ENCODE data around the gene EME2. TPM values are rescaled to one million over a fixed set of nuclear protein-coding genes. Genes with fewer than 3 reads are reported as not detected.

The EME2 gene
- total RNA-seq, 1 donor from 2014 or later = 23.3 TPM

GRCh38 chr16:1820096-1820945 is 47.7 kb downstream of the EME2 start:
- Histone ChIP-seq H3K27me3 (ENCODE audit: insufficient read depth, low read length) (no peaks in the 10 kb centered on the region), H2AFZ (ENCODE audit: low read depth, low read length) (no peak overlapping the region), H3K4me1 (ENCODE audit: insufficient read depth, low read length) (no peaks in the 10 kb centered on the region), H3K9me3 (ENCODE audit: insufficient read depth, low read depth, low read length) (no peaks in the 10 kb centered on the region), H4K20me1 (ENCODE audit: insufficient read depth, low read length) (peaks cover 11% of the 10 kb centered on the region), H3K9ac (ENCODE audit: low read length) (no peak overlapping the region), H3K4me2 (ENCODE audit: low read length) (no peak overlapping the region), H3K4me3 (ENCODE audit: insufficient read depth, low read depth, low read length) (no peak overlapping the region), H3K36me3 (ENCODE audit: insufficient read depth, low read length) (no peaks in the 10 kb centered on the region), H3K27ac (ENCODE audit: low read depth, low read length) (no peak overlapping the region), H3K79me2 (ENCODE audit: insufficient read depth, low read length) (peaks cover 3% of the 10 kb centered on the region)
- FAIRE-seq (no peak), DNase-seq (ENCODE audit: low read depth) (no peak)
- Mint-ChIP-seq H3K27ac (ENCODE audit: unreplicated experiment) (no peak overlapping the region), H3K4me3 (ENCODE audit: unreplicated experiment) (no peak overlapping the region), H3K36me3 (ENCODE audit: low read depth, unreplicated experiment) (peaks cover 6% of the 10 kb centered on the region), H3K9me3 (ENCODE audit: unreplicated experiment) (no peaks in the 10 kb centered on the region), H3K27me3 (ENCODE audit: low read depth, unreplicated experiment) (no peaks in the 10 kb centered on the region), H3K4me1 (ENCODE audit: low read depth, unreplicated experiment) (no peaks in the 10 kb centered on the region)
- TF ChIP-seq EZH2 (IDR thresholded peaks at IDR 0.05; ENCODE audit: insufficient read depth, low read length) = no peak
- TF ChIP-seq, protein P1, sequence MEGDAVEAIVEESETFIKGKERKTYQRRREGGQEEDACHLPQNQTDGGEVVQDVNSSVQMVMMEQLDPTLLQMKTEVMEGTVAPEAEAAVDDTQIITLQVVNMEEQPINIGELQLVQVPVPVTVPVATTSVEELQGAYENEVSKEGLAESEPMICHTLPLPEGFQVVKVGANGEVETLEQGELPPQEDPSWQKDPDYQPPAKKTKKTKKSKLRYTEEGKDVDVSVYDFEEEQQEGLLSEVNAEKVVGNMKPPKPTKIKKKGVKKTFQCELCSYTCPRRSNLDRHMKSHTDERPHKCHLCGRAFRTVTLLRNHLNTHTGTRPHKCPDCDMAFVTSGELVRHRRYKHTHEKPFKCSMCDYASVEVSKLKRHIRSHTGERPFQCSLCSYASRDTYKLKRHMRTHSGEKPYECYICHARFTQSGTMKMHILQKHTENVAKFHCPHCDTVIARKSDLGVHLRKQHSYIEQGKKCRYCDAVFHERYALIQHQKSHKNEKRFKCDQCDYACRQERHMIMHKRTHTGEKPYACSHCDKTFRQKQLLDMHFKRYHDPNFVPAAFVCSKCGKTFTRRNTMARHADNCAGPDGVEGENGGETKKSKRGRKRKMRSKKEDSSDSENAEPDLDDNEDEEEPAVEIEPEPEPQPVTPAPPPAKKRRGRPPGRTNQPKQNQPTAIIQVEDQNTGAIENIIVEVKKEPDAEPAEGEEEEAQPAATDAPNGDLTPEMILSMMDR (IDR thresholded peaks at IDR 0.05; ENCODE audit: insufficient read depth, low read depth, low read length) = no peak

GRCh38 chr16:1820946-1821290 is 48.3 kb downstream of the EME2 start:
- H3K27me3 Mint-ChIP-seq (ENCODE audit: low read depth, unreplicated experiment) = no peaks in the 10 kb centered on the region
- no peak for TF ChIP-seq EZH2 (IDR thresholded peaks at IDR 0.05; ENCODE audit: insufficient read depth, low read length)
- TF ChIP-seq, protein P1 (IDR thresholded peaks at IDR 0.05; ENCODE audit: insufficient read depth, low read depth, low read length) = no peak
- H3K4me3 ChIP-seq (ENCODE audit: insufficient read depth, low read depth, low read length) = no peak overlapping the region
- H3K79me2 ChIP-seq (ENCODE audit: insufficient read depth, low read length) = peaks cover 6% of the 10 kb centered on the region
- DNase-seq (ENCODE audit: low read depth) (no peak), FAIRE-seq (no peak)
- no peaks in the 10 kb centered on the region for H3K9me3 ChIP-seq (ENCODE audit: insufficient read depth, low read depth, low read length)
- no peak overlapping the region for H2AFZ ChIP-seq (ENCODE audit: low read depth, low read length)
- no peaks in the 10 kb centered on the region for H3K9me3 Mint-ChIP-seq (ENCODE audit: unreplicated experiment)
- H3K36me3 ChIP-seq (ENCODE audit: insufficient read depth, low read length) = no peaks in the 10 kb centered on the region
- H3K36me3 Mint-ChIP-seq (ENCODE audit: low read depth, unreplicated experiment) = peaks cover 5% of the 10 kb centered on the region
- H3K4me2 ChIP-seq (ENCODE audit: low read length) = no peak overlapping the region
- no peaks in the 10 kb centered on the region for H3K4me1 Mint-ChIP-seq (ENCODE audit: low read depth, unreplicated experiment)
- no peak overlapping the region for H3K9ac ChIP-seq (ENCODE audit: low read length)
- no peak overlapping the region for H3K4me3 Mint-ChIP-seq (ENCODE audit: unreplicated experiment)
- peaks cover 5% of the 10 kb centered on the region for H3K4me1 ChIP-seq (ENCODE audit: insufficient read depth, low read length)
- no peak overlapping the region for H3K27ac Mint-ChIP-seq (ENCODE audit: unreplicated experiment)
- no peak overlapping the region for H3K27ac ChIP-seq (ENCODE audit: low read depth, low read length)
- no peaks in the 10 kb centered on the region for H3K27me3 ChIP-seq (ENCODE audit: insufficient read depth, low read length)
- H4K20me1 ChIP-seq (ENCODE audit: insufficient read depth, low read length) = peaks cover 11% of the 10 kb centered on the region

Measured in astrocyte (in vitro differentiated cells and primary cell).